22Rv1 (cell line): ENCODE data around the gene CRK.
A peak's percentile ranks its signal among the peaks of the same experiment; 100 is the strongest.
"Not testable (repeated sequence)": the region's sequence is repeated elsewhere in the genome, so short reads cannot be mapped to it uniquely, and the experiment has no call there.

ENCODE experiments used
- H3K27ac ChIP-seq: fragments of 450-650 bp; 2 replicates; pipeline ENCODE4 v1.5.1; 2017
- CTCF ChIP-seq: fragments of 450-650 bp; IDR thresholded peaks from 2 replicates; pipeline ENCODE4 v1.5.1; 2017; ENCODE audit warnings: mild to moderate bottlenecking
- ZFX ChIP-seq: fragments of 450-650 bp; IDR thresholded peaks from 2 replicates; pipeline ENCODE4 v1.6.1; 2017; ENCODE audit warnings: antibody characterized with exemption, borderline replicate concordance

Gene CRK

DNA sequence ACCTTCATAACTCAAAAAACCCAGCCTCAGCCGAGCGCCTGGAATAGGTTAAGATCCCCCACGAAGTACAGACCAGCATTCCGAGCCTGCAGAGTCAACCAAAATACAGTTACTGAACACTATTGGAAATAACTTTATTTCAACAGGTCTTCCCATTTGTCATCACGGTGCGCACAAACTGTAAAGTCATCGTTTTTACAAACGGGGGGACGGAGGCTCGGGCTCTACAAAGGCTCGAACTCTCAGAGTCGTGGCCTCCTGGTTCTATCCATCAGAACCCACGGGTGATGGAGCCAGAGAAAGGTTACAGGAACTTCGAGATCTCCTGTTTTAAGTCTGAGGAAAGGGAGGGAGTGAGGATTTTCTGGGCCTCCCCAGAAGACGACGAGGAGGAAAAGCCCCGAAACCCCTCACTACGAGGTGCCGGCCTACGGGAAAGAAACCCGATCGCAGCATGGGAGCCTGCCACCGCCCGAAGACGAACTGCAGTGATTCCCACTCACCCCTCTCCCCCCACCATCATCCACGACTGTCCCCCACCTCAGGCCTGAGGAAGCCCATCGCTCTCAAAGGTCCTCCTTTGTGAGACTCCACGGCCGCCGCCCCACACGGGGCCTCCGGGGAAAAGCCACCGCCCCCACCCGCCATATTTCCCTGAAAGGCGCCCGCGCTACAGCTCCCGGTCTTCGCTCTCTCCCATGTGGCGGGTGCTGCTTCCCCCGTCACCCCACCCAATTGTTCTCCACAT, 56.9 kb downstream of the CRK start:
- H3K27ac ChIP-seq, result peak overlapping the region; percentile 89
- TF ChIP-seq ZFX (no peak), CTCF (no peak)

DNA sequence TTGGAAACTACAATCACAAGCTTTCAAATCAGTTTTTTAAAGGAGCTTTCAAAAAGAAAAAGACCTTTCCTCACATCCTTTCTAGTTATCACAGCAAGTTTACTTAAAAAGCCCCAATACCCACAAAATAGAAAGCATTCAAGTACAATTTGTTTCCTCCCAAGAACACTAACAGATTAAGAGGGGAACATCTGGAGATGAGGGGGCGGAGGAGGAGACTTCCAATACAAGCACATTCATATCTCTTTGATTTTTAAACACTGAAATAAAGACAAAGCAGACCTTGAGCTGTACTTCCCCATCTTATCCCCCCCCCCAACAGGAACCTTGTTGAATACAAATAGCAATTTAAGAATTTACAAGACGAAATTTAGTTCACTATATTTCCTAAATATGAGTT, 58.0 kb downstream of the CRK start:
- H3K27ac ChIP-seq, result peak overlapping the region; percentile 89
- TF ChIP-seq ZFX (no peak), CTCF (no peak)

GRCh38 chr17:1395876-1396665, 60.0 kb downstream of the CRK start:
- not testable (repeated sequence) for H3K27ac ChIP-seq

DNA sequence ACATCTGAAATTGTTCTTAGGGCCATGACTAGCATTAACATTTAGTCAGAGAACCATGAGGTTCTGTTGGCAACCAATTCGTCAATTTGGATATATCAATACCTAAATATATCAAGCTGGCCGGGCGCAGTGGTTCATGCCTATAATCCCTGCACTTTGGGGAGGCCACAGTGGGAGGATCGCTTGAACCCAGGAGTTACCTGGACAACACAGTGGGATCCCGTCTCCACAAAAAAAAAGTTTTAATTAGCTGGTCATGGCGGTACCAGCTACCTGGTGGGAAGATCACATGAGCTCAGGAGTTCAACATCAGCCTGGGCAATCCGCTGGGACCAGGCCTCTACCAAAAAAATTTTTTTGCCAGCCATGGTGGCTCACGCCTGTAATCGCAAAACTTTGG, 64.5 kb downstream of the CRK start:
- H3K27ac ChIP-seq, result no peak overlapping the region
- TF ChIP-seq ZFX (no peak), CTCF (no peak)

GRCh38 chr17:1390432-1391367, 65.3 kb downstream of the CRK start:
- H3K27ac ChIP-seq, result 0 out of 2 replicates have a peak overlapping the region, but pooled peaks have one; percentile 14
- TF ChIP-seq ZFX (no peak), CTCF (no peak)

GRCh38 chr17:1387490-1388227, 68.4 kb downstream of the CRK start:
- H3K27ac ChIP-seq, result not testable (repeated sequence)

- not testable (repeated sequence) for H3K27ac ChIP-seq
Measured at GRCh38 chr17:1386675-1387190, 69.3 kb downstream of the CRK start.

GRCh38 chr17:1386265-1386664, 69.8 kb downstream of the CRK start:
- TF ChIP-seq ZFX (no peak), CTCF (no peak)
- no peak overlapping the region for H3K27ac ChIP-seq
